B cell (primary cell): ENCODE data around the gene C10orf90.

Experiments used
- EZH2 ChIP-seq: IDR thresholded peaks from 2 replicates; pipeline ENCODE4 v1.6.1; 2012; ENCODE audit warnings: borderline replicate concordance, low read depth, mild to moderate bottlenecking, moderate library complexity, low read length; ENCODE audit not compliant: insufficient read depth, poor library complexity, severe bottlenecking
- TF ChIP-seq, protein P1 (sequence below): fragments of 200-600 bp; IDR thresholded peaks from one replicate; pipeline ENCODE4 v1.8.0; 2022; ENCODE audit warnings: antibody characterized with exemption, mild to moderate bottlenecking

DNA sequence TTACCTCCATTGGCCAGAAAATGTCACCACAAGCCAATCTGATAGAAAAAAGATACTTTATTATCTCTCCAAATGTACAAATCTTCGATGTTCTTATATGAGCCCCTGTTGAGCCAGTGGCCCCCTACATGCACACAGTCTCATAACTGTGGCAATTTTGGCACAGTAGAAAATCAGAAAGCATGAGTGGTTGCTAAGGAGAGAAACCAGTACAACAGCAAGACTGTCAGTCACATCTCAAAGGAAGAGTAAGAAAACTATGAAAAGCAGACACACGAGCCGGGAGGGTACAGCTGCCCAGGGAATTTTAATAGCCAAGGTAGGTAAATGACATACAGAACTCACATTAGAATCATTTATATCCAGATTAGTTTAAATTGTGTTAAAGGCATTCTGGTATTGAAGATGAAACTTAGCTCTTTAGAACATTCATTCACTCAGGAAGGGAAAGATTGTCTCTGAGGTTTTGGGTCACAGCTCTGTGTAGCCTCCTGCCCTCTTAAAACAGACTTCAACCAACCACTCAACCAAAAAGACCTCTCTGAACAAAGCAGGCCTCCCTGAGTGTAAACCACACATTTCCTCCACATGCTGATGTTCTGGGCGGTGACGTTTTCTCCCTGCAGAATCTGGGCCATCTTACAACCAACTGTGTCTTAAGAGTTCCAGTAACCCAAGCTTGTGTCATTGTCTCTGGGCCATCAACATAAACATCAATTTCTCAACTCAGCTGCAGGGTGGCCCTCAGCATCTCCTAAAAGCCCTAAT is 201.4 kb downstream of the C10orf90 start:
- TF ChIP-seq, protein P1, sequence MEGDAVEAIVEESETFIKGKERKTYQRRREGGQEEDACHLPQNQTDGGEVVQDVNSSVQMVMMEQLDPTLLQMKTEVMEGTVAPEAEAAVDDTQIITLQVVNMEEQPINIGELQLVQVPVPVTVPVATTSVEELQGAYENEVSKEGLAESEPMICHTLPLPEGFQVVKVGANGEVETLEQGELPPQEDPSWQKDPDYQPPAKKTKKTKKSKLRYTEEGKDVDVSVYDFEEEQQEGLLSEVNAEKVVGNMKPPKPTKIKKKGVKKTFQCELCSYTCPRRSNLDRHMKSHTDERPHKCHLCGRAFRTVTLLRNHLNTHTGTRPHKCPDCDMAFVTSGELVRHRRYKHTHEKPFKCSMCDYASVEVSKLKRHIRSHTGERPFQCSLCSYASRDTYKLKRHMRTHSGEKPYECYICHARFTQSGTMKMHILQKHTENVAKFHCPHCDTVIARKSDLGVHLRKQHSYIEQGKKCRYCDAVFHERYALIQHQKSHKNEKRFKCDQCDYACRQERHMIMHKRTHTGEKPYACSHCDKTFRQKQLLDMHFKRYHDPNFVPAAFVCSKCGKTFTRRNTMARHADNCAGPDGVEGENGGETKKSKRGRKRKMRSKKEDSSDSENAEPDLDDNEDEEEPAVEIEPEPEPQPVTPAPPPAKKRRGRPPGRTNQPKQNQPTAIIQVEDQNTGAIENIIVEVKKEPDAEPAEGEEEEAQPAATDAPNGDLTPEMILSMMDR = no peak
- TF ChIP-seq EZH2 = no peak
